ENCODE measurements around the gene AGTR1. TPM values are rescaled to one million over a fixed set of nuclear protein-coding genes. Genes with fewer than 3 reads are reported as not detected.

AGTR1 gene
- polyA plus RNA-seq, 3 donors: not detected

GRCh38 chr3:148728753-148729152 is 31.1 kb downstream of the AGTR1 start:
- H3K4me3 Mint-ChIP-seq: no peak overlapping the region
- H4K20me1 ChIP-seq (ENCODE audit: insufficient read depth, low read length): no peaks in the 10 kb centered on the region
- peaks cover 0 to 2% (median 0%) of the 10 kb centered on the region in 7 donors for H3K9me3 Mint-ChIP-seq
- H3K79me2 ChIP-seq (ENCODE audit: insufficient read depth, low read length): no peaks in the 10 kb centered on the region
- no peaks in the 10 kb centered on the region for H3K9me3 ChIP-seq (replicated peaks in 1 of 2; ENCODE audit: control insufficient read depth in 1 of 2, insufficient read depth in 1 of 2, low read length in 2 of 2)
- no peak overlapping the region for H3K4me2 ChIP-seq (replicated peaks; ENCODE audit: extremely low read depth, low read length, poor library complexity, severe bottlenecking)
- whole genome bisulfite sequencing (ENCODE audit: insufficient coverage): no CpG with 5 or more reads among the region's 2 CpGs
- H2AFZ ChIP-seq (ENCODE audit: insufficient read depth, low read depth, low read length, poor library complexity, severe bottlenecking): no peak overlapping the region
- H3K4me3 ChIP-seq (replicated peaks in 1 of 3; ENCODE audit: low read depth in 2 of 3, low read length in 3 of 3): no peak overlapping the region
- TF ChIP-seq CTCF (IDR thresholded peaks at IDR 0.05): no peak
- peaks cover 17% of the 10 kb centered on the region for H3K4me1 Mint-ChIP-seq
- H3K36me3 ChIP-seq (replicated peaks in 1 of 2; ENCODE audit: control insufficient read depth in 1 of 2, insufficient read depth in 2 of 2, low read length in 2 of 2): no peaks in the 10 kb centered on the region
- no peak overlapping the region for H3K9ac ChIP-seq (ENCODE audit: insufficient read depth, low read length, poor library complexity, severe bottlenecking)
- peaks cover 9% of the 10 kb centered on the region in 2 donors for H3K4me1 ChIP-seq (ENCODE audit: control insufficient read depth in 1 of 2, insufficient read depth in 2 of 2, low read length in 2 of 2)
- no peak for DNase-seq
- H3K27me3 ChIP-seq (ENCODE audit: control insufficient read depth in 2 of 2, insufficient read depth in 2 of 2, low read length in 2 of 2): no peaks in the 10 kb centered on the region
- H3K27me3 Mint-ChIP-seq (ENCODE audit: low read depth in 3 of 3): peaks cover 0 to 3% (median 0%) of the 10 kb centered on the region in 3 donors
- intact Hi-C loops (cut with micrococcal nuclease): no loop called here
- peak overlapping the region in 1 of 7 donors; percentile 2 for H3K27ac Mint-ChIP-seq
- H3K27ac ChIP-seq (ENCODE audit: low read depth in 1 of 2, low read length in 2 of 2): no peak overlapping the region
- H3K36me3 Mint-ChIP-seq: no peaks in the 10 kb centered on the region

- Mint-ChIP-seq H3K9me3 (peaks cover 0 to 2% (median 0%) of the 10 kb centered on the region in 7 donors), H3K4me1 (peaks cover 17% of the 10 kb centered on the region), H3K4me3 (no peak overlapping the region), H3K27me3 (ENCODE audit: low read depth in 3 of 3) (peaks cover 0 to 3% (median 0%) of the 10 kb centered on the region in 3 donors), H3K36me3 (no peaks in the 10 kb centered on the region), H3K27ac (no peak overlapping the region)
- H3K4me2 ChIP-seq (replicated peaks; ENCODE audit: extremely low read depth, low read length, poor library complexity, severe bottlenecking): no peak overlapping the region
- H3K9ac ChIP-seq (ENCODE audit: insufficient read depth, low read length, poor library complexity, severe bottlenecking): no peak overlapping the region
- DNase-seq: no peak
- no peak overlapping the region for H2AFZ ChIP-seq (ENCODE audit: insufficient read depth, low read depth, low read length, poor library complexity, severe bottlenecking)
- H4K20me1 ChIP-seq (ENCODE audit: insufficient read depth, low read length): no peaks in the 10 kb centered on the region
- no peak overlapping the region for H3K4me3 ChIP-seq (replicated peaks in 1 of 3; ENCODE audit: low read depth in 2 of 3, low read length in 3 of 3)
- no peaks in the 10 kb centered on the region for H3K9me3 ChIP-seq (replicated peaks in 1 of 2; ENCODE audit: control insufficient read depth in 1 of 2, insufficient read depth in 1 of 2, low read length in 2 of 2)
- WGBS (ENCODE audit: insufficient coverage): 20% methylated on average over 2 of the region's 5 CpGs
- intact Hi-C loops (cut with micrococcal nuclease): loop anchor here in 1 of 2 donors (10.0 kb wide), 1 partner anchor 215 kb away; no protein-coding TSS in a partner anchor
- H3K79me2 ChIP-seq (ENCODE audit: insufficient read depth, low read length): no peaks in the 10 kb centered on the region
- no peaks in the 10 kb centered on the region for H3K36me3 ChIP-seq (replicated peaks in 1 of 2; ENCODE audit: control insufficient read depth in 1 of 2, insufficient read depth in 2 of 2, low read length in 2 of 2)
- no peaks in the 10 kb centered on the region for H3K27me3 ChIP-seq (ENCODE audit: control insufficient read depth in 2 of 2, insufficient read depth in 2 of 2, low read length in 2 of 2)
- H3K4me1 ChIP-seq (ENCODE audit: control insufficient read depth in 1 of 2, insufficient read depth in 2 of 2, low read length in 2 of 2): peaks cover 9% of the 10 kb centered on the region in 2 donors
- TF ChIP-seq CTCF (IDR thresholded peaks at IDR 0.05): no peak
- H3K27ac ChIP-seq (ENCODE audit: low read depth in 1 of 2, low read length in 2 of 2): no peak overlapping the region
Observed at GRCh38 chr3:148729476-148730055, 31.9 kb downstream of the AGTR1 start.
